GM23338 (cell line): ENCODE results near the gene ENPEP. TPM values are rescaled to one million over a fixed set of nuclear protein-coding genes. Genes with fewer than 3 reads are reported as not detected.

Experiments used
- ATAC-seq: fragments of 200-7000 bp; cut with Tn5 transposase; 3 replicates; pipeline ENCODE4 v1.9.1; 2020
- DNase-seq: peaks from one replicate; pipeline ENCODE4 v3.0.0-alpha.2; 2015; ENCODE audit warnings: low spot score
- H2AFZ ChIP-seq: fragments of 200-600 bp; sonication (generic); 2 replicates; pipeline ENCODE4 v1.8.0; 2016; ENCODE audit warnings: antibody characterized with exemption, mild to moderate bottlenecking, moderate library complexity
- H3F3A ChIP-seq: fragments of 200-600 bp; sonication (generic); replicated peaks from 2 replicates; pipeline ENCODE4 v1.8.0; 2017; ENCODE audit warnings: antibody characterized with exemption, mixed run types, low read depth
- H3K27ac ChIP-seq: fragments of 200-600 bp; sonication (generic); 2 replicates; pipeline ENCODE4 v1.6.1; 2016; ENCODE audit warnings: low read depth
- H3K27me3 ChIP-seq: fragments of 200-600 bp; sonication (generic); 2 replicates; pipeline ENCODE4 v1.8.0; 2016; ENCODE audit warnings: mild to moderate bottlenecking, mixed run types, moderate library complexity; ENCODE audit not compliant: insufficient read depth
- H3K36me3 ChIP-seq: fragments of 200-600 bp; sonication (generic); 2 replicates; pipeline ENCODE4 v1.8.0; 2016; ENCODE audit warnings: mild to moderate bottlenecking; ENCODE audit not compliant: insufficient read depth
- H3K4me1 ChIP-seq: fragments of 200-600 bp; sonication (generic); 2 replicates; pipeline ENCODE4 v1.8.0; 2016; ENCODE audit warnings: mild to moderate bottlenecking, moderate library complexity; ENCODE audit not compliant: insufficient read depth
- H3K4me2 ChIP-seq: fragments of 200-600 bp; sonication (generic); 2 replicates; pipeline ENCODE4 v1.7.1; 2017; ENCODE audit warnings: mixed run types
- H3K4me3 ChIP-seq: fragments of 200-600 bp; sonication (generic); 2 replicates; pipeline ENCODE4 v1.6.1; 2016; ENCODE audit warnings: mixed run types
- H3K79me2 ChIP-seq: fragments of 200-600 bp; sonication (generic); replicated peaks from 2 replicates; pipeline ENCODE4 v1.8.0; 2017; ENCODE audit warnings: mild to moderate bottlenecking; ENCODE audit not compliant: insufficient read depth
- H3K9me2 ChIP-seq: fragments of 200-600 bp; sonication (generic); 2 replicates; pipeline ENCODE4 v1.8.0; 2017; ENCODE audit not compliant: insufficient read depth
- H4K20me1 ChIP-seq: fragments of 200-600 bp; sonication (generic); replicated peaks from 2 replicates; pipeline ENCODE4 v1.8.0; 2017; ENCODE audit warnings: mild to moderate bottlenecking; ENCODE audit not compliant: insufficient read depth
- H3K27ac Mint-ChIP-seq: 2 replicates; pipeline ENCODE4 v1.8.0; 2020; ENCODE audit warnings: inconsistent platforms, mild to moderate bottlenecking, moderate library complexity, mixed read lengths
- H3K27me3 Mint-ChIP-seq: 3 replicates; pipeline ENCODE4 v1.8.0; 2022; ENCODE audit warnings: low read depth, mild to moderate bottlenecking, moderate library complexity, mixed read lengths, inconsistent platforms; ENCODE audit not compliant: insufficient read depth, poor library complexity
- H3K36me3 Mint-ChIP-seq: 3 replicates; pipeline ENCODE4 v1.8.0; 2021; ENCODE audit warnings: low read depth, mild to moderate bottlenecking, inconsistent platforms, moderate library complexity, mixed read lengths
- H3K4me1 Mint-ChIP-seq: 3 replicates; pipeline ENCODE4 v1.8.0; 2020; ENCODE audit warnings: mild to moderate bottlenecking, inconsistent platforms, mixed read lengths
- H3K4me3 Mint-ChIP-seq: 3 replicates; pipeline ENCODE4 v1.8.0; 2021; ENCODE audit warnings: moderate library complexity, mild to moderate bottlenecking, inconsistent platforms, mixed read lengths
- H3K9me3 Mint-ChIP-seq: 3 replicates; pipeline ENCODE4 v1.8.0; 2020; ENCODE audit warnings: moderate library complexity, mild to moderate bottlenecking, inconsistent platforms, mixed read lengths
- CREB1 ChIP-seq: fragments of 250-450 bp; sonication (Bioruptor Pico); IDR thresholded peaks from 2 replicates; pipeline ENCODE4 v1.5.0; 2020; ENCODE audit warnings: low read depth, mild to moderate bottlenecking, moderate library complexity
- CTCF ChIP-seq, 2 experiments: fragments of 200-600 bp in 1 of 2; sonication (generic) in 1 of 2; conservative IDR thresholded peaks; 2 replicates each; pipeline versions ENCODE4 v1.5.1 to v1.6.1; 2016 to 2017; ENCODE audit warnings: antibody characterized with exemption in 2 of 2, low read depth in 2 of 2, mild to moderate bottlenecking in 2 of 2, moderate library complexity in 1 of 2
- ETS1 ChIP-seq: IDR thresholded peaks from 2 replicates; pipeline ENCODE4 v1.6.1; 2016; ENCODE audit warnings: antibody characterized with exemption
- EZH2 ChIP-seq: fragments of 200-600 bp; sonication (generic); IDR thresholded peaks from one replicate; pipeline ENCODE4 v1.8.0; 2017; ENCODE audit warnings: antibody characterized with exemption, mild to moderate bottlenecking, low read depth; ENCODE audit not compliant: unreplicated experiment
- EZH2phosphoT487 ChIP-seq: fragments of 200-600 bp; sonication (generic); IDR thresholded peaks from one replicate; pipeline ENCODE4 v1.8.1; 2018; ENCODE audit warnings: antibody characterized with exemption; ENCODE audit not compliant: unreplicated experiment
- JUNB ChIP-seq: IDR thresholded peaks from one replicate; pipeline ENCODE4 v1.6.1; 2016; ENCODE audit warnings: antibody characterized with exemption; ENCODE audit not compliant: unreplicated experiment
- NANOG ChIP-seq: IDR thresholded peaks from 2 replicates; pipeline ENCODE4 v1.6.1; 2016; ENCODE audit warnings: antibody characterized with exemption, borderline replicate concordance
- POLR2AphosphoS5 ChIP-seq: IDR thresholded peaks from 2 replicates; pipeline ENCODE4 v1.6.1; 2016; ENCODE audit warnings: antibody characterized with exemption, low read depth
- REST ChIP-seq: IDR thresholded peaks from one replicate; pipeline ENCODE4 v1.6.1; 2018; ENCODE audit warnings: antibody characterized with exemption; ENCODE audit not compliant: unreplicated experiment
- STAT1 ChIP-seq: IDR thresholded peaks from one replicate; pipeline ENCODE4 v1.6.1; 2016; ENCODE audit warnings: antibody characterized with exemption; ENCODE audit not compliant: unreplicated experiment
- ZNF114 ChIP-seq: fragments of 250-450 bp; sonication (Bioruptor Pico); IDR thresholded peaks from 2 replicates; pipeline ENCODE4 v1.5.0; 2020; ENCODE audit warnings: mild to moderate bottlenecking, moderate library complexity
- ZNF331 ChIP-seq: fragments of 250-450 bp; sonication (Bioruptor Pico); IDR thresholded peaks from 2 replicates; pipeline ENCODE4 v1.5.0; 2020; ENCODE audit warnings: low read depth, mild to moderate bottlenecking, moderate library complexity
- ZNF462 ChIP-seq: fragments of 250-450 bp; sonication (Bioruptor Pico); IDR thresholded peaks from 2 replicates; pipeline ENCODE4 v1.5.0; 2020; ENCODE audit warnings: mild to moderate bottlenecking, moderate library complexity
- polyA plus RNA-seq: library from polyadenylated mRNA; unstranded; fragments of >200 nt; fragmentation: Nextera tagmentation; extraction: Ambion mirVana; gene quantifications from 2 replicates; pipeline ENCODE4 v1.2.1, GENCODE V29; 2016
- total RNA-seq: library from RNA; depleted of rRNA; stranded (reverse); fragments of >200 nt; shearing (Covaris generic); gene quantifications from 2 replicates; pipeline ENCODE4 v1.2.3, GENCODE V29; 2014

ENPEP gene
- total and polyA plus RNA-seq, 2 experiments from 2014 or later: 0.79 to 1.5 TPM

GRCh38 chr4:110501826-110502225, 25.9 kb downstream of the ENPEP start:
- TF ChIP-seq CREB1 (CRISPR knock-in tag): no peak
- TF ChIP-seq REST: no peak
- no peak for TF ChIP-seq CTCF (conservative IDR thresholded peaks at IDR 0.05; ENCODE audit: low read depth in 2 of 2)
- TF ChIP-seq ZNF462 (CRISPR knock-in tag): no peak
- no peak for TF ChIP-seq JUNB
- no peak for TF ChIP-seq EZH2phosphoT487
- no peak for TF ChIP-seq ZNF331
- TF ChIP-seq ZNF114: no peak
- TF ChIP-seq POLR2AphosphoS5: no peak
- no peak for TF ChIP-seq ETS1
- TF ChIP-seq STAT1: no peak
- no peak for TF ChIP-seq NANOG
- no peak for TF ChIP-seq EZH2
- Mint-ChIP-seq H3K9me3 (peaks cover 5% of the 10 kb centered on the region; the same call in 1 of the 3 replicates), H3K4me1 (peaks cover 5% of the 10 kb centered on the region; the same call in 1 of the 3 replicates), H3K27ac (no peak overlapping the region), H3K4me3 (no peak overlapping the region), H3K27me3 (peaks cover 2% of the 10 kb centered on the region), H3K36me3 (peaks cover 5% of the 10 kb centered on the region; the same call in 2 of the 3 replicates)
- Histone ChIP-seq H3K9me2 (no peaks in the 10 kb centered on the region), H3F3A (no peaks in the 10 kb centered on the region), H3K36me3 (no peaks in the 10 kb centered on the region), H3K4me1 (no peaks in the 10 kb centered on the region), H3K4me2 (no peak overlapping the region), H3K79me2 (no peaks in the 10 kb centered on the region), H3K4me3 (no peak overlapping the region), H4K20me1 (no peaks in the 10 kb centered on the region), H2AFZ (no peak overlapping the region), H3K27me3 (no peaks in the 10 kb centered on the region), H3K27ac (no peak overlapping the region)
- no peak for ATAC-seq
- DNase-seq: no peak
